Right atrium auricular region (tissue), 2 donors: ENCODE measurements around the gene SNX11. TPM values are rescaled to one million over a fixed set of nuclear protein-coding genes. Genes with fewer than 3 reads are reported as not detected.

Experiments used
- DNase-seq: peaks from one replicate; pipeline ENCODE4 v3.0.0-alpha.2; 2019; ENCODE audit warnings: low spot score
- H3K27ac ChIP-seq, 2 donors: fragments of 200-600 bp; sonication (generic); 1 replicate in 1 of 2; 2 replicates in 1 of 2; pipeline ENCODE4 v1.5.1; 2016 to 2019
- H3K27me3 ChIP-seq, 2 donors: fragments of 200-600 bp; sonication (generic); one replicate each; pipeline versions ENCODE4 v1.5.1 to v1.6.0; 2017 to 2019
- H3K36me3 ChIP-seq: fragments of 200-600 bp; sonication (generic); one replicate; pipeline ENCODE4 v1.5.1; 2016
- H3K4me1 ChIP-seq, 2 donors: fragments of 200-600 bp; sonication (generic); one replicate each; pipeline versions ENCODE4 v1.5.1 to v1.6.0; 2017 to 2019
- H3K4me3 ChIP-seq, 2 donors: fragments of 200-600 bp; sonication (generic); 1 replicate in 1 of 2; 2 replicates in 1 of 2; pipeline ENCODE4 v1.5.1; 2017 to 2019; ENCODE audit warnings: mild to moderate bottlenecking in 1 of 2, moderate library complexity in 1 of 2
- H3K9me3 ChIP-seq, 2 donors: fragments of 200-600 bp; sonication (generic); one replicate each; pipeline ENCODE4 v1.5.1; 2019
- total RNA-seq, 2 donors: library from RNA; depleted of rRNA; stranded (reverse); fragments of >200 nt; gene quantifications; one replicate each; pipeline ENCODE4 v1.1.0, GENCODE V29; 2016
- TF ChIP-seq, protein P1 (sequence below), 2 donors: fragments of 200-600 bp; sonication (generic); IDR thresholded peaks; one replicate each; pipeline ENCODE4 v1.5.1; 2019; ENCODE audit warnings: antibody characterized with exemption in 2 of 2

The SNX11 gene
- total RNA-seq, 2 donors from 2014 or later = 5.4 to 9.3 TPM

DNA sequence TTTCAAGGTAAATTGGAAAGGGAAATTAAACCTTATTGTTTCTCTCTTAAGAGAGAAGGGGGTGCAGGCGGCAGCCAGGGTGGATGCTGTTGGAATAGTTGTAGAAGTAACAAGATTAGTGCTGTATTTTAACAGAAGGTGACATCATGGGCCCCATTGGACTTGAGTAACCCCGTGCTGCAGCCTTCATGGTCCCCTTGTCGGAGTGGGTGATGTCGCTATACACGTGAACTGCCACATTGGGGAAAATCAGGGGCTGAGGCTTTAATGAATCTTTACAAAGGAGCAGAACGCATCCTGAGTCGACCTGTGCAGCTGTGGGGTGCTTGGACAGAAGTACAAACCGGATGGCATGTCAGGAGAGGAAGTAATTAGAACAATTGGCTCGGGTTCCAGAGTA lies 3.2 kb downstream of the SNX11 start:
- H3K4me1 ChIP-seq = peaks cover 0 to 19% of the 10 kb centered on the region in 2 donors
- no peak overlapping the region for H3K4me3 ChIP-seq
- no peak overlapping the region for H3K27ac ChIP-seq
- no peaks in the 10 kb centered on the region for H3K9me3 ChIP-seq
- H3K36me3 ChIP-seq = peaks cover 25% of the 10 kb centered on the region
- H3K27me3 ChIP-seq = no peaks in the 10 kb centered on the region
- no peak for DNase-seq
- TF ChIP-seq, protein P1, sequence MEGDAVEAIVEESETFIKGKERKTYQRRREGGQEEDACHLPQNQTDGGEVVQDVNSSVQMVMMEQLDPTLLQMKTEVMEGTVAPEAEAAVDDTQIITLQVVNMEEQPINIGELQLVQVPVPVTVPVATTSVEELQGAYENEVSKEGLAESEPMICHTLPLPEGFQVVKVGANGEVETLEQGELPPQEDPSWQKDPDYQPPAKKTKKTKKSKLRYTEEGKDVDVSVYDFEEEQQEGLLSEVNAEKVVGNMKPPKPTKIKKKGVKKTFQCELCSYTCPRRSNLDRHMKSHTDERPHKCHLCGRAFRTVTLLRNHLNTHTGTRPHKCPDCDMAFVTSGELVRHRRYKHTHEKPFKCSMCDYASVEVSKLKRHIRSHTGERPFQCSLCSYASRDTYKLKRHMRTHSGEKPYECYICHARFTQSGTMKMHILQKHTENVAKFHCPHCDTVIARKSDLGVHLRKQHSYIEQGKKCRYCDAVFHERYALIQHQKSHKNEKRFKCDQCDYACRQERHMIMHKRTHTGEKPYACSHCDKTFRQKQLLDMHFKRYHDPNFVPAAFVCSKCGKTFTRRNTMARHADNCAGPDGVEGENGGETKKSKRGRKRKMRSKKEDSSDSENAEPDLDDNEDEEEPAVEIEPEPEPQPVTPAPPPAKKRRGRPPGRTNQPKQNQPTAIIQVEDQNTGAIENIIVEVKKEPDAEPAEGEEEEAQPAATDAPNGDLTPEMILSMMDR (IDR thresholded peaks at IDR 0.05) = no peak

DNA sequence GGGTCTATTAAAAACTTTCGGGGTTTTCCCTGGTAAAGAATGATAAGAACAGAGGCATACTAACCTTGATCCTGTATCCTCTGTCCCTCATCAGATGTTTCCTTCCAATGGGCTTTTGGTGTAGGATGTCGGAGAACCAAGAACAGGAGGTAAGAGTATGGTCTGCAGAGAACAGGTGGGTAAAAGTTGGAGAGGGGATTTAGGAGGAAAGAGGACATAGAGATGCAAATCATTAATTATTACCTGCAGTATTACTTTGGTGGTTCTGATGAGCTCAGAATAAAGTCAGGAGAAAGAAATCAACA lies 4.3 kb downstream of the SNX11 start:
- H3K27ac ChIP-seq = no peak overlapping the region
- no peaks in the 10 kb centered on the region for H3K9me3 ChIP-seq
- peaks cover 0 to 17% of the 10 kb centered on the region in 2 donors for H3K4me1 ChIP-seq
- H3K36me3 ChIP-seq = peaks cover 34% of the 10 kb centered on the region
- H3K27me3 ChIP-seq = no peaks in the 10 kb centered on the region
- no peak overlapping the region for H3K4me3 ChIP-seq
- no peak for DNase-seq
- TF ChIP-seq, protein P1 (IDR thresholded peaks at IDR 0.05) = no peak

DNA sequence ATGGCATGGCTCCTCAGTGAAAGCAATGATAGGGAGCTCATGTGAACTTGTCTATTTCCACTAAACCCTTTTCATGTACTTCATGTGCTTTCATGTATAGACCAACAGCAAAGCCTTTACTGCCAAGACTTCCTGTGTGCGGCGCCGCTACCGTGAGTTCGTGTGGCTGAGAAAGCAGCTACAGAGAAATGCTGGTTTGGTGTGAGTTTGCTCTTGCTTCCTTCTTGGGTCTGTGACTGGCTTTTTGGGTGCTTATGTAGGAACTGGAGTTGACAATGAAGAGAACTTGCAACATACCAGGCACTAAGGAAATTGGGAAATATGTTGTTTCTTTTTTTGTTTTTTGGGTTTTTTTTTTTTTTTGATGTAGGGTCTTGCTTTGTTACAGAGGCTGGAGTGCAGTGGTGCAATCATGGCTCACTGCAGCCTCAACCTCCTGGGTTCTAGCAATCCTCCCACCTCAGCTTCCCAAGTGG lies 5.7 kb downstream of the SNX11 start:
- Histone ChIP-seq H3K27me3 (no peaks in the 10 kb centered on the region), H3K9me3 (no peaks in the 10 kb centered on the region), H3K4me1 (peaks cover 0 to 12% of the 10 kb centered on the region in 2 donors), H3K4me3 (no peak overlapping the region), H3K27ac (no peak overlapping the region), H3K36me3 (peaks cover 47% of the 10 kb centered on the region)
- DNase-seq = no peak
- TF ChIP-seq, protein P1 (IDR thresholded peaks at IDR 0.05) = no peak

DNA sequence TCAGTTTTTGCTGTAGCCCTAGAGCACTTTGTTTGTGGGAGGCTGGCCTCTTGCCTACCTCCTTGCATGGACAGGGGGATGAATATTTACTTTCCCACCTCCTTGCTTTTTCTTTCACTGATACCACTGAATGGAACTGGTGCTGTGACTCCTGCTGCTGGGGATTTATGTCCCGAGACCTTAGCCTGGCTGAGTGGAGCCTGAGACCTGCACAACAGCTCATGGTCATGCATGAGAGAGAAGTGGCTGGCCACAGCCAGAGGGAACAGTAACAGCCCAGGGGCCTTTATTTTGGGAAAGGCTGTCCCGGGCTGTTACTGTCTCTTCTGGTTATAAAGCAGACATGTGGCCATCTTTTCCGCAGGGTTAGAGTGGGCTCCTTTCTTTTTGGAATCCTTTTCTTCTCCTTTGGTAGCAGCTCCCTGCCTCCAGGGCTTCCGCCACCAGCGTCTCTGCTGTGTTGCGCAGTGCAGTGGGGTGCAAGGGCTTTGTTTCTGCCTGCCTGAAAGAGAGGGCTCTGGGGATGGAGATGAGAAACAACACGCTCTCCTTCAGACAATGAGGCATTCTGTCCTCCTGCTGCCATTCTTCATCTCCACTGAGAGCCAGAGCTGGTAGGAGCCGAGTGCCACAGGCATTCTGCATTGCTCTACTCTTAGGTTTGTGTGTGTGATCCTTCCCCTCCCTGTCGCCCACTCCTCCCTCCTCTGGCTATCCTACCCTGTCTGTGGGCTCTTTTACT lies 14.5 kb downstream of the SNX11 start:
- Histone ChIP-seq H3K9me3 (no peaks in the 10 kb centered on the region), H3K27ac (no peak overlapping the region), H3K36me3 (peaks cover 56% of the 10 kb centered on the region), H3K27me3 (no peaks in the 10 kb centered on the region), H3K4me1 (no peaks in the 10 kb centered on the region), H3K4me3 (no peak overlapping the region)
- TF ChIP-seq, protein P1 (IDR thresholded peaks at IDR 0.05) = no peak
- no peak for DNase-seq

DNA sequence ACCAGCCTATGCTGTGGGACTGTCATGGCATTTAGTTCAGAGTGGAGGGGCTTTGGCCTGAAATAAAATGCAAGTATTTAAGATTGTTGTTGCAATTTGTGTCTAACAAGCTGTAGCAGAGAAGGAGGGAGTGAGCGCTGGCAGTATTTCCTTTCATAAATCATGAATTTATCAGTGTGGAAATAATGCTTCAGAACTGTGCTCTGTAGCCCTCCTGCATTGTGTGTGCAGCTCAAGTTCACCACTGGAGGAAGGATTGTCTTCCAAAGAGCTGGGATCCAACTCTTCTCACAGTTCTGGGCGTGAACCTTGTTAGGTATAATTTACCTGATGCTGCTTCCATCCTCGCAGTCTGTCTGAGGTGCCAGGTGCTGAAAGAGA lies 15.1 kb downstream of the SNX11 start:
- no peaks in the 10 kb centered on the region for H3K4me1 ChIP-seq
- H3K9me3 ChIP-seq = no peaks in the 10 kb centered on the region
- peaks cover 50% of the 10 kb centered on the region for H3K36me3 ChIP-seq
- H3K4me3 ChIP-seq = no peak overlapping the region
- H3K27ac ChIP-seq = no peak overlapping the region
- H3K27me3 ChIP-seq = no peaks in the 10 kb centered on the region
- no peak for DNase-seq
- TF ChIP-seq, protein P1 (IDR thresholded peaks at IDR 0.05) = no peak

DNA sequence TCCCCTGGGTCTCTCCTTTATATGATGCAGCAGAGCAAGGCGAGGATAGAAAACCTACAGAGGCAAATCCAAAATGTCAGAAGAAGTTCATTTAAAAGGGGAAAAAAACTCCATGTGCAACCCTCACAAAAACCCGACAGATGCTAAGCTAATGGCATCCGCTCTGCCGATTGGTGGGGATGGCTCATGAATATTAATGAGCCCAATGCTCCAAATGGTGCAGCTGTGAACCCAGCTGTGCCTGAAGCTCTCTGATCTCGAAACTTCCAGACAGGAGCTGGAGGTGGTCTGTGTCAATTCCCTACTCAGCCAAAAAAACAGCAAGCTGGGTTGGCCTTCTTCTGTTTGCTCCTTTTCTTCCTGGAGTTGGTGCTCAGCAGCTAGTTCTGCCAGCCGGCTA lies 15.5 kb downstream of the SNX11 start:
- TF ChIP-seq, protein P1 (IDR thresholded peaks at IDR 0.05) = no peak
- Histone ChIP-seq H3K27ac (no peak overlapping the region), H3K36me3 (peaks cover 46% of the 10 kb centered on the region), H3K27me3 (no peaks in the 10 kb centered on the region), H3K4me1 (no peaks in the 10 kb centered on the region), H3K9me3 (no peaks in the 10 kb centered on the region), H3K4me3 (no peak overlapping the region)
- DNase-seq = no peak
